Measurements from ENCODE around the gene CACNA2D1. TPM values are rescaled to one million over a fixed set of nuclear protein-coding genes. Genes with fewer than 3 reads are reported as not detected.

CACNA2D1 gene
- polyA plus RNA-seq, 2 of the 4 experiments (the other 2 are of a cell fraction), result 18.0 to 32.9 TPM

DNA sequence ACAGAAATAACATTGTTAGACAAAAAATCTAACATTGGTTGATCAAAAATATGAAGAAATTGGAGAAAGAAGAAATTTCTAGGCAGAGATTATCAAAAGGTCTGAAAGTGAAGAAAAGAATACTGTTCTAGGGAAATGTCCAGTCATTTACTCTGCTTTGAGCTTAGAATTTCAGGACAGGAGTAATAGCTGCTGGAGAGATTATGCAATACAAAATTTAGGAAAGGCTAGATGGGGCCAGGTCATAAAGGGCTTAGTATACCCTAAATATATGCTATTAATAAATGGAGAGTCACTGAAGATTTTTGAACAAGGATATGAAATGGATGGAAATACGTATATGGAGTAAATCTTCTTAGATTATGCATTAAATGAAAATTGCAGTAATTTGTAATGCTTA is 279.2 kb downstream of the CACNA2D1 start:
- ATAC-seq, result no peak
- Histone ChIP-seq H3K9me3 (no peaks in the 10 kb centered on the region), H3K4me3 (no peak overlapping the region), H3K27ac (no peak overlapping the region), H3K4me2 (peak overlapping the region; percentile 29), H3K4me1 (peaks cover 47% of the 10 kb centered on the region)
- no peak for DNase-seq (ENCODE audit: low read depth in 1 of 2, low spot score in 1 of 2)
- CTCF ChIA-PET, result interaction anchor here (0.8 to 1.9 kb wide), 4 partner anchors 18 to 336 kb away, joined by 3 to 4 read pairs (median 3); no protein-coding TSS in a partner anchor
- no peak for FAIRE-seq
- TF ChIP-seq TP53 (CRISPR knock-in tag; IDR thresholded peaks at IDR 0.05), result no peak
- peak; percentile 44 to 57; a peak in 2 of 4 replicates for TF ChIP-seq CEBPB (IDR thresholded peaks at IDR 0.05)
- POLR2A ChIA-PET, result no interaction called here
- WGBS (ENCODE audit: missing lambda C conversion rate), result 89% methylated on average over 1 of the region's 1 CpG

DNA sequence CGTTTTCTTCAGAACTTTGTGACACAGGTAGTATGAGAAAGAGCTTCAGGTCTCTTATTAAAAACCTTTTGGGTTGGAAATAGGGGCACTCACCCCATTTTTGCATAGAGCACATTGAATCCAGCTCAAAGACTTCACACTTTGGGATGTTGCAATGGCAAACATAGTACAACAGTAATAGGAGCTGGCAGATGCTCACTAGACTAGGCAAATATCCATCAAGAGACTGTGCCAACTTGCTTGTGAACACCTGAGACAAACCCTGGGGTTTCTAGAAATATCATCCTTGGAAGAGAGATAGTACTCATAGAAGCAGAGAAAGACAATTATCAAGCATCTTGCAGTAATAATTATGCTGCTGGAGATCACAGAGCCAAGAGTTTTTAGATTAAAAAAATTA is 280.0 kb downstream of the CACNA2D1 start:
- peak overlapping the region in 1 of 2 experiments; percentile 28; a peak in 1 of 6 replicates for H3K27ac ChIP-seq
- H3K4me2 ChIP-seq, result no peak overlapping the region
- H3K4me3 ChIP-seq, result no peak overlapping the region
- peaks cover 55% of the 10 kb centered on the region for H3K4me1 ChIP-seq
- 74% methylated on average over 1 of the region's 1 CpG for WGBS (ENCODE audit: missing lambda C conversion rate)
- CTCF ChIA-PET, result interaction anchor here (1.5 to 1.9 kb wide), 2 partner anchors 17 to 337 kb away, joined by 3 to 4 read pairs; no protein-coding TSS in a partner anchor
- ATAC-seq, result no peak
- TF ChIP-seq POLR2A (IDR thresholded peaks at IDR 0.05; ENCODE audit: low read length) (no peak), ZC3H11A (IDR thresholded peaks at IDR 0.05) (no peak), TP53 (CRISPR knock-in tag; IDR thresholded peaks at IDR 0.05) (no peak), ZFP36 (IDR thresholded peaks at IDR 0.05; ENCODE audit: borderline replicate concordance, partially characterized antibody) (no peak), JUNB (IDR thresholded peaks at IDR 0.05) (no peak), EHMT2 (IDR thresholded peaks at IDR 0.05; ENCODE audit: low read depth) (no peak), NPAS2 (CRISPR knock-in tag; IDR thresholded peaks at IDR 0.05; ENCODE audit: borderline replicate concordance) (no peak), NFE2L2 (conservative IDR thresholded peaks at IDR 0.05; ENCODE audit: low read length) (no peak), ZSCAN20 (CRISPR knock-in tag; IDR thresholded peaks at IDR 0.05) (no peak)
- TF ChIP-seq, protein P1, sequence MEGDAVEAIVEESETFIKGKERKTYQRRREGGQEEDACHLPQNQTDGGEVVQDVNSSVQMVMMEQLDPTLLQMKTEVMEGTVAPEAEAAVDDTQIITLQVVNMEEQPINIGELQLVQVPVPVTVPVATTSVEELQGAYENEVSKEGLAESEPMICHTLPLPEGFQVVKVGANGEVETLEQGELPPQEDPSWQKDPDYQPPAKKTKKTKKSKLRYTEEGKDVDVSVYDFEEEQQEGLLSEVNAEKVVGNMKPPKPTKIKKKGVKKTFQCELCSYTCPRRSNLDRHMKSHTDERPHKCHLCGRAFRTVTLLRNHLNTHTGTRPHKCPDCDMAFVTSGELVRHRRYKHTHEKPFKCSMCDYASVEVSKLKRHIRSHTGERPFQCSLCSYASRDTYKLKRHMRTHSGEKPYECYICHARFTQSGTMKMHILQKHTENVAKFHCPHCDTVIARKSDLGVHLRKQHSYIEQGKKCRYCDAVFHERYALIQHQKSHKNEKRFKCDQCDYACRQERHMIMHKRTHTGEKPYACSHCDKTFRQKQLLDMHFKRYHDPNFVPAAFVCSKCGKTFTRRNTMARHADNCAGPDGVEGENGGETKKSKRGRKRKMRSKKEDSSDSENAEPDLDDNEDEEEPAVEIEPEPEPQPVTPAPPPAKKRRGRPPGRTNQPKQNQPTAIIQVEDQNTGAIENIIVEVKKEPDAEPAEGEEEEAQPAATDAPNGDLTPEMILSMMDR (IDR thresholded peaks at IDR 0.05), result no peak
- TF ChIP-seq, protein P2, sequence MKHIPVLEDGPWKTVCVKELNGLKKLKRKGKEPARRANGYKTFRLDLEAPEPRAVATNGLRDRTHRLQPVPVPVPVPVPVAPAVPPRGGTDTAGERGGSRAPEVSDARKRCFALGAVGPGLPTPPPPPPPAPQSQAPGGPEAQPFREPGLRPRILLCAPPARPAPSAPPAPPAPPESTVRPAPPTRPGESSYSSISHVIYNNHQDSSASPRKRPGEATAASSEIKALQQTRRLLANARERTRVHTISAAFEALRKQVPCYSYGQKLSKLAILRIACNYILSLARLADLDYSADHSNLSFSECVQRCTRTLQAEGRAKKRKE (CRISPR knock-in tag; IDR thresholded peaks at IDR 0.05; ENCODE audit: low read depth), result no peak
- TF ChIP-seq, protein P3, sequence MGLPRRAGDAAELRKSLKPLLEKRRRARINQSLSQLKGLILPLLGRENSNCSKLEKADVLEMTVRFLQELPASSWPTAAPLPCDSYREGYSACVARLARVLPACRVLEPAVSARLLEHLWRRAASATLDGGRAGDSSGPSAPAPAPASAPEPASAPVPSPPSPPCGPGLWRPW (IDR thresholded peaks at IDR 0.05), result no peak
- POLR2A ChIA-PET, result no interaction called here
- no peak for DNase-seq (ENCODE audit: low read depth in 1 of 2, low spot score in 1 of 2)
- H3K9me3 ChIP-seq, result no peaks in the 10 kb centered on the region
- FAIRE-seq, result no peak

DNA sequence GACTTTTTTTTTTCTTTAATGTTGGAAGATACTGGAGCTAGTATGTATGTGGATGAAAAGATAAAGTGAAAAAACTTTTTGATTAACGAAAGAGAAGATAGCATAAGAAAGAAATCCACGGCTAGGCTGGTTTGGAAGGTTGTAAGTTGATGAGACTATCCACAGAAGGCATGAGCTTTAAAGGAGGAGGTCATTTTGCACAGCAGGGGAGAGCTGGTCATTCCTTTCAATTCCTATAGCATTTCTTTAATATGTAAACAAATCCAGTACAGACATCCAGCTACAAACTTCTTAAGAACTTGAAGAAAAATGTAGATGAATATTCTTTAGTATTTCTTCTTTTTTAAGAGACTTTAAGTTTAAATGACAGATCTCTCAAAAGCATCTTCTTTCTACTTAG is 281.3 kb downstream of the CACNA2D1 start:
- H3K27ac ChIP-seq, result 0 out of 6 replicates have a peak overlapping the region, but pooled peaks of 1 of the 2 experiments have one; percentile 21
- FAIRE-seq, result no peak
- TF ChIP-seq HOXB5 (CRISPR knock-in tag; IDR thresholded peaks at IDR 0.05) (no peak), ESRRA (IDR thresholded peaks at IDR 0.05; ENCODE audit: borderline replicate concordance, low read length) (no peak), JUNB (IDR thresholded peaks at IDR 0.05) (no peak), POLR2A (IDR thresholded peaks at IDR 0.05; ENCODE audit: low read length) (no peak), ZC3H11A (IDR thresholded peaks at IDR 0.05) (no peak), GATA3 (IDR thresholded peaks at IDR 0.05; ENCODE audit: borderline replicate concordance) (no peak), KDM5A (IDR thresholded peaks at IDR 0.05) (no peak), MYC (IDR thresholded peaks at IDR 0.05; ENCODE audit: borderline replicate concordance, low read length) (no peak), SREBF2 (IDR thresholded peaks at IDR 0.05) (no peak), FOSL2 (IDR thresholded peaks at IDR 0.05) (no peak), FOSL2 (CRISPR knock-in tag; IDR thresholded peaks at IDR 0.05) (no peak), CHD4 (IDR thresholded peaks at IDR 0.05; ENCODE audit: borderline replicate concordance) (no peak), KDM1A (IDR thresholded peaks at IDR 0.05; ENCODE audit: low read depth) (no peak), ZFP36 (IDR thresholded peaks at IDR 0.05; ENCODE audit: borderline replicate concordance, partially characterized antibody) (no peak)
- TF ChIP-seq, protein P4, sequence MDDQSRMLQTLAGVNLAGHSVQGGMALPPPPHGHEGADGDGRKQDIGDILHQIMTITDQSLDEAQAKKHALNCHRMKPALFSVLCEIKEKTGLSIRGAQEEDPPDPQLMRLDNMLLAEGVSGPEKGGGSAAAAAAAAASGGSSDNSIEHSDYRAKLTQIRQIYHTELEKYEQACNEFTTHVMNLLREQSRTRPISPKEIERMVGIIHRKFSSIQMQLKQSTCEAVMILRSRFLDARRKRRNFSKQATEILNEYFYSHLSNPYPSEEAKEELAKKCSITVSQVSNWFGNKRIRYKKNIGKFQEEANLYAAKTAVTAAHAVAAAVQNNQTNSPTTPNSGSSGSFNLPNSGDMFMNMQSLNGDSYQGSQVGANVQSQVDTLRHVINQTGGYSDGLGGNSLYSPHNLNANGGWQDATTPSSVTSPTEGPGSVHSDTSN (IDR thresholded peaks at IDR 0.05), result no peak
- no peak overlapping the region for H3K4me3 ChIP-seq
- peaks cover 58% of the 10 kb centered on the region for H3K4me1 ChIP-seq
- ATAC-seq, result no peak
- H3K9me3 ChIP-seq, result no peaks in the 10 kb centered on the region
- POLR2A ChIA-PET, result interaction anchor here (0.5 kb wide), 1 partner anchor 10 kb away, joined by 3 read pairs; no protein-coding TSS in a partner anchor
- 69% methylated on average over 2 of the region's 2 CpGs for WGBS (ENCODE audit: missing lambda C conversion rate)
- no peak for DNase-seq (ENCODE audit: low read depth in 1 of 2, low spot score in 1 of 2)
- CTCF ChIA-PET, result interaction anchor here (0.8 to 1.9 kb wide), 2 partner anchors 16 to 410 kb away, joined by 3 to 4 read pairs; no protein-coding TSS in a partner anchor
- H3K4me2 ChIP-seq, result no peak overlapping the region
